GM18505 (cell line): ENCODE data around the gene FABP1.

ENCODE experiments used
- ATAC-seq: cut with Tn5 transposase; IDR thresholded peaks from one replicate; pipeline ENCODE4 v1.9.1; 2021; ENCODE audit not compliant: unreplicated experiment
- POLR2A ChIP-seq: IDR thresholded peaks from 4 replicates; pipeline ENCODE4 v1.6.1; 2011; ENCODE audit warnings: borderline replicate concordance; ENCODE audit not compliant: insufficient read depth, insufficient read length; ENCODE audit errors: extremely low read depth

FABP1 gene

DNA sequence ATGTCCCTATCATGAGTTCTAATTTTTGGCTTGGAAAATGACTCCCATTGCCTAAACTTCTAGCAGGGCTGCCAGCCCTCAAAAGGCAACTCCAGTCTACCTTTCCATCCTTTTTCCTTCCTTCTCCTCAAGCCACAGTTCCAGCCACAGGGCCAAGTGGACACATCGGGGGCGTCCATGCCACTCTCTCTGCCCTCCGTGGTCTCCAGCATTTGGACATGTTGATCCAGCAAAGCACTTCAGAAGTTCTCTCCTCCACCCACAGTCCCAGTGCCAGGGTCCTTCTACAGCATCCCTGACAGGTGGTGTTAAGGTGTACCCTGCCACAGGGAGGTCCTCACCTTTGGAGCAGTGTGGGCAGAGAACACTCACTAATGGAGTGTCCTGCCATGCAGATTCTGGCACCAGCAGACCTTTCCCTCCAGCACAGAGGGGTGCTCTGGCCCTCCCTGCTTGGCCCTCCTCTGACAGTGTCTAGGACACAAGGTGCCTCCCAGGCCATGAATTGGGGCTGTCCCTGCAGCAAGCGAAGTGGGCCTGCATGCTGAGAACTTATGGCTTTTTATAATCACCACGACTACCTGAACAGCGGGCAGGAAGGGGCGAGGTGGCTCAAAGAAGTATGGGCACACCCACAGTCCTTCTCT is 1.6 kb upstream of the FABP1 start:
- ATAC-seq: no peak
- no peak for TF ChIP-seq POLR2A

DNA sequence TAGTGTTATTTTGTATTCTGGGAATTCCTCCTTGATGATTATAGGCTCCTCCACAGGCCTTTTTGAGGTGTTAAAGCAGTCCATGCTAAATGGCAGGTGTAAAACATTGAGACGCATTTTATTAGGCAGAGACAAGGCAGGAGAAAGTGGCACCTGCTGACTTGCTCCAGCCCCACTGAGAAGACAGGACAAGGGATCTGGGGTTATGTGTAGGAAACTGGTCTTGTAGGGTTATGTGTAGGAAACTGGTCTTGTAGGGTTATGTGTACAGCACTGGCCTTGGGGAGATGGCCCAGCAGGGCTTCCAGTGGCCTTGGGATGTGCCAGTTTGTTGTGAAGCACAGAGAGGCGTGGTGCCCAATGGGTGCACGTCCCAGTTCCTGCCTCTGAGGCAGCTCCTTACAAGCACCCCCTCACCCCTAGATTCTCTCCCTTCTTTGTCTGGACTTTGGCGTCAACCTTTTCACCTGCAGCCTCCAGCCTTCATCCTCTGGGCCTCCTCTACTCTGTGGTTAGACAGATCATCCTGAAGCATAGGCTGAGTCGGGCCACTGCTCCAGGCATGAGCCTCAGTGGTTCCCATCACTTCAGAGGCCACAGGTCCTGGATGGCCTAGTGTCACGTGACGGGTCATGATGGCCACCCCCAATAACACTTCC is 921 bp upstream of the FABP1 start:
- ATAC-seq: no peak
- no peak for TF ChIP-seq POLR2A

GRCh38 chr2:88127638-88127887 is 299 bp downstream of the FABP1 start:
- ATAC-seq: no peak
- no peak for TF ChIP-seq POLR2A

DNA sequence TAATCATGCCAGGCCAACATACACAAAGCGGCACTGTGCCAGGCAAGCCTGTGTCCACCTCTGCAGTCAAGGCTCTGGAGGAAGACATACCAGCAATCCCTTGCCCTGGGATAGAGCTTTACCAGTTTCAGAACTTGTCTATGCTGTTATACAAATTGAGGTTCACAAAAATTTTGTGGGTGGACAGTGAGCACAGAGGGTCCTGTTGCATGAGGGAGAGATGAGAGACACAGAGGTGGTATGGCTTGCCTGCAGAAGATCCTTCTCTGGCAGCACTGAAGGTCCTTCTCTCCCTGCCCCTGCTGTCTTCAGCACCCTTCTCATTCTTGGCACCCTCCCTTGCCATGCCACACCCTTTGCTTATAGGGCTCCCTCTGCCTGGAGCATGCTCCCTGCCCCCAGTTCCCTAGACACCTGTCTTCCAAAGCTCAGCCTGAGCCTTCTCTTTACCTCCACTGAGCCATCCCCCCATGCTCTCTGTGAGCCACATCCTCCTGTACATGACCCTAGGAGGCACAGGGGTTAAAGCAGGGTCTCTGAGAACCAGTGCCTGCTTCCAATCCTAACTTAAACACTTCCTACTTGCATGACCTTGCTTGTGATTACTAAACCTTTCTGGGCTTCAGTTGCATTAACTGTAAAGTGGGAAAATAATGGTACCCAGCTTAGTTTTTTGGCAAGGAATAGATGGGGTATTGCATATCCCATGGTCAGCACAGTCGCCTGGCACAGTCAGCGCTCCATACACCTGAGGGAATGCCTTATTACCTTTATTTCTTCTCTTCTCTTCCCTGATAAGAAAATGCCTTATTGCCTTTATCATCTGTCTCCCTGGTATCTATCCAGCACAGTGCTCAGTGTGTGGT is 857 bp downstream of the FABP1 start:
- no peak for ATAC-seq
- TF ChIP-seq POLR2A: no peak

DNA sequence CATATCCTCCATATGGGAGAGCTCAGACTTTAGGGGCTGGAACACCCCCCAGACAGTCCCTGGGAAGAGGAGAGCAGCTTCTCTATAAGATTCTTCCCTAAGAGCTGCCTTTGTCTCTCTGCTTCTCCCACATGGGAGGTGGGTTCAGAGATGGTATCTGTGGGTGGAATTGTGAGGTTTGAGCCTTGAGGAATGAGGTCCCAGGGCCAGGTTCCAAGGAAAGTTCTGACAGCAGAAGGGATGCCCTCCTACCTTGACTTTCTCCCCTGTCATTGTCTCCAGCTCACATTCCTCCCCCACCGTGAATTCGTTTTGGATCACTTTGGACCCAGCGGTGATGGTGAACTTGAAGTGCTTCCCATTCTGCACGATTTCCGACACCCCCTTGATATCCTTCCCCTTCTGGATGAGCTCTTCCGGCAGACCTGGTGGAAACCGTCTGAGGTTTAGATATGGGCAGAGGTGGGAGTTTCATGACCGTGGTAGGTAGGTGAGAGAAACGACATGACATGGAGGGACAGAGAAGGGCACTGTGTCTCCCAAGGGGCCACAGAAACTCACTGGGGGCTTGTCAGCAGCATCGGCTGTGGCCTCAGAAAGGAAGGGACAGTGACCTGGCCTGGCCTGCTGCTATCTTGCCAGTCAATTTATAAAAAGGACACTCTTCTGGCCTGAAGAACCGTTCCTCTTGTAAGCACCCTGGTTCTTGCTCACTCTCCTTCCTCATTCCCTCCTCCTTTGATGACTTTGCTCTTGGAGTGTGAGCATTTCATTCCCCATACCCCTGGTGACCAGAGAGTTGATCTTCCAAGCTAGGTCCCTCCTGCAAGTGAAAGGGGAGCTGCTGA is 1.7 kb downstream of the FABP1 start:
- TF ChIP-seq POLR2A: no peak
- no peak for ATAC-seq

DNA sequence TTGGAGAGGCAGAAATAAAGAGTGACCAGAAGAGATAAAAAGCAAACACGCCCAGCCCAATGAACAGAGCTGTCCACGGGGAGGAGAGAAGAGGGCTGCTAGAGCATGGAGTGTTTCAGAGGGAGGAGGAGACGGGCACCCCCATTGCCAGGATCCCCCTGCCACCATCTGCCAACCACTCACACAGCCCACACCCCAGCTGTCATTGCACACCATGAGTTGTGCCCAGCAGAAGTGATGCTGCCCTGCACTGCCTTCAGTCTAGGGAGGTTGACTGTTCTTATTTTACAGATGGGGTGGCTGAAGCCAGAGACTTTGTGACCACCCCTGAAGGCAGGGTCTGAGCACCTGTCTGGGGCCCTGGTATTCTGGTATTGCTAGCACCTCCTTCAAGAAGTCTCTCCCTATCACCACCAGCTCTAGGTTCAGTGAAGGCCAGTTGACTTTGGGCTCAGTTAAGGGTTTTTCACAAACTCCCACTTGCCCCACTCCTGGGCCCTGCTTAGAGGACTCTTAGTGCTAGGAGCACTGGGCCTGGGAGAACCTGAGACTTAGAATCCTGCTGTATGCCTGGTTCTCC is 2.4 kb downstream of the FABP1 start:
- no peak for TF ChIP-seq POLR2A
- no peak for ATAC-seq

- ATAC-seq: no peak
- TF ChIP-seq POLR2A: no peak
Measured at GRCh38 chr2:88123975-88124917, 3.6 kb downstream of the FABP1 start.

GRCh38 chr2:88123164-88123974 is 4.5 kb downstream of the FABP1 start:
- no peak for ATAC-seq
- TF ChIP-seq POLR2A: no peak

DNA sequence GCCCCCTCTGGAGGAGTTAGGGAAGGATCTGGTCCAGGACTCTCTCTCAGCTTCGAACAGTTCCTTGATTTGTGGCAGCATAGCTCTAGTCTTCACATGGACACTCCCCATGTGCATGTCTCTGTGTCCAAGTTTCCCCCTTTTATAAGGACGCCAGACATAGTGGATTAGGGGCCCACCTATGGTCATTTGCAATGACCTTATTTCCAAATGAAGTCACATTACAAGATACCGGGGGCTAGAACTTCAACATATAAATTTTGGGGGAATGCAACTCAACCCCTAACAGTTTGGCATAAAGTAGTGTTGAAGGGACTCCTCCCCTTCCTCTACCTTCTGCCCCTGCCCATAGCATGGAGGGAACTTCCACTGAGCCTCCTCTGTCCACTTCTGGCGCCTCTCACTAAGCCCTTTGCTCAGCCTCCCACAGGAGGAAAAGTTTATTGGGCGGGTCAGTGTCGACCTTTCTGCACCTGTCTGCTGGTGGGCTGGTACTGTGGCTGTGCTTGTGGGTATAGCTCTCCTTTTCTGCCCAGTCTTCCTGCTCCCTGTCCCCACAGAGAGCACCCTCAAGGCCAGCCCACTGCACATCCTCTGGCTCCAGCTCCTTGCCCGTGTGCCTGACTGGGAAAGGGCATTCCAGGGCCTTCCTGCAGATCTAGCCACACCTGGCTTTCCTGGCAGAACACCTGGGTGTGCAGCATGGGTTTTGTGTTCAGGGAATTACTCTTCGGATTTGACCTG is 5.5 kb downstream of the FABP1 start:
- ATAC-seq: no peak
- TF ChIP-seq POLR2A: no peak

- TF ChIP-seq POLR2A: no peak
- ATAC-seq: no peak
Measured at GRCh38 chr2:88121678-88122077, 6.2 kb downstream of the FABP1 start.

- TF ChIP-seq POLR2A: no peak
- ATAC-seq: no peak
Measured at GRCh38 chr2:88117973-88118372, 9.9 kb downstream of the FABP1 start.
